Transverse colon (tissue), 4 donors: ENCODE data around the gene SLC16A6. TPM values are rescaled to one million over a fixed set of nuclear protein-coding genes. Genes with fewer than 3 reads are reported as not detected.
"Not testable (repeated sequence)": the region's sequence is repeated elsewhere in the genome, so short reads cannot be mapped to it uniquely, and the experiment has no call there.

ENCODE experiments used
- DNase-seq: peaks from one replicate; pipeline ENCODE4 v3.0.0-alpha.2; 2019
- H3K27ac ChIP-seq, 4 donors: fragments of 200-600 bp; sonication (generic); 2 replicates each; pipeline ENCODE4 v1.5.1; 2016 to 2018; ENCODE audit warnings: inconsistent platforms in 4 of 4
- H3K27me3 ChIP-seq: fragments of 200-600 bp; sonication (generic); 2 replicates; pipeline ENCODE4 v1.5.1; 2017; ENCODE audit warnings: inconsistent platforms
- H3K36me3 ChIP-seq, 4 donors: fragments of 200-600 bp; sonication (generic); 2 replicates each; pipeline ENCODE4 v1.5.1; 2017 to 2019; ENCODE audit warnings: inconsistent platforms in 4 of 4
- H3K4me1 ChIP-seq, 4 donors: fragments of 200-600 bp; sonication (generic); 2 replicates each; pipeline ENCODE4 v1.5.1; 2017 to 2020; ENCODE audit warnings: inconsistent platforms in 4 of 4
- H3K4me3 ChIP-seq, 4 donors: fragments of 200-600 bp; sonication (generic); 1 replicate in 1 of 4; 2 replicates in 3 of 4; pipeline versions ENCODE4 v1.5.1 to v1.6.1; 2017 to 2019; ENCODE audit warnings: inconsistent platforms in 4 of 4
- H3K9me3 ChIP-seq, 2 donors: fragments of 200-600 bp; sonication (generic); 2 replicates each; pipeline ENCODE4 v1.5.1; 2017 to 2019; ENCODE audit warnings: inconsistent platforms in 2 of 2
- CTCF ChIP-seq, 5 experiments: fragments of 200-600 bp in 3 of 5; fragments of 450-650 bp in 2 of 5; sonication (generic) in 3 of 5; IDR thresholded peaks; 1 replicate in 2 of 5; 2 replicates in 3 of 5; pipeline ENCODE4 v1.5.1; 2016 to 2017; ENCODE audit warnings: antibody characterized with exemption in 5 of 5, inconsistent platforms in 3 of 5, mild to moderate bottlenecking in 2 of 5, moderate library complexity in 1 of 5
- EP300 ChIP-seq: sonication (generic); formaldehyde crosslinking; IDR thresholded peaks from one replicate; pipeline ENCODE4 v1.6.1; 2017; ENCODE audit warnings: antibody characterized with exemption, low read depth
- POLR2A ChIP-seq: fragments of 450-650 bp; IDR thresholded peaks from one replicate; pipeline ENCODE4 v1.6.1; 2016; ENCODE audit warnings: antibody characterized with exemption, mild to moderate bottlenecking, moderate library complexity
- POLR2AphosphoS5 ChIP-seq, 3 donors: sonication (generic); formaldehyde crosslinking; IDR thresholded peaks; one replicate each; pipeline ENCODE4 v1.6.1; 2016; ENCODE audit warnings: antibody characterized with exemption in 3 of 3
- WGBS, 2 donors: methylation state at CpG; one replicate each; pipeline ENCODE4 v1.1.5; 2018; ENCODE audit warnings: low coverage in 1 of 2; 5-methylcytosine and 5-hydroxymethylcytosine counted together
- in situ Hi-C, 4 donors: fragments of 200-750 bp; cut with MboI; loops; one replicate each; pipeline versions ENCODE4 v1.15.0 to v1.15.1; 2017; ENCODE audit warnings: low sequenced_read_pairs in 3 of 4, low pct_ligation_motif_present in 1 of 4, low pct_unique_long_range_greater_than_20kb in 1 of 4
- intact Hi-C: fragments of 100-400 bp; cut with DNase I; formaldehyde crosslinking; loops from one replicate; pipeline ENCODE4 v1.15.1; 2023; ENCODE audit warnings: low total_unique reads
- total RNA-seq, 4 donors: library from RNA; depleted of rRNA; stranded (reverse); fragments of >200 nt; gene quantifications; one replicate each; pipeline ENCODE4 v1.1.0, GENCODE V29; 2016

SLC16A6 gene
- total RNA-seq, 4 donors from 2014 or later = 0.14 to 0.48 TPM; not detected in 2

- intact Hi-C loops = no loop called here
- 86% methylated on average over 4 of the region's 4 CpGs; no CpG with 5 or more reads in 1 of the 2 donors for WGBS, 2 donors
- no peak for DNase-seq
- in situ Hi-C loops = loop anchor here in 2 of 4 donors (10.0 to 25.0 kb wide), 2 partner anchors 200 to 507 kb away; partner anchors contain the start of gene WIPI1 (in 1 of the 2)
- Histone ChIP-seq H3K36me3 (peaks cover 0 to 6% (median 3%) of the 10 kb centered on the region in 4 donors), H3K4me3 (no peak overlapping the region), H3K27ac (peak overlapping the region in 1 of 4 donors; percentile 10), H3K27me3 (no peaks in the 10 kb centered on the region), H3K4me1 (peaks cover 0 to 16% (median 3%) of the 10 kb centered on the region in 4 donors), H3K9me3 (no peaks in the 10 kb centered on the region)
- TF ChIP-seq CTCF (IDR thresholded peaks at IDR 0.05) = no peak
Observed at GRCh38 chr17:68255151-68255550, 35.8 kb downstream of the SLC16A6 start.

- H3K9me3 ChIP-seq, H3K4me3 ChIP-seq, DNase-seq, intact Hi-C loops, H3K36me3 ChIP-seq, H3K27me3 ChIP-seq: not testable (repeated sequence)
- peak overlapping the region in 2 of 4 donors; percentile 23 to 35 for H3K27ac ChIP-seq
- in situ Hi-C loops = loop anchor here in 2 of 4 donors (10.0 to 25.0 kb wide), 2 partner anchors 201 to 509 kb away; partner anchors contain the start of gene WIPI1 (in 1 of the 2)
- peaks cover 0 to 25% (median 7%) of the 10 kb centered on the region in 4 donors for H3K4me1 ChIP-seq
- WGBS, 2 donors = 59 to 80% methylated on average over 4 to 7 of the region's 7 CpGs
Observed at GRCh38 chr17:68253426-68253825, 37.5 kb downstream of the SLC16A6 start.

- WGBS, 2 donors = 0 to 51% methylated on average over 1 to 7 of the region's 7 CpGs
- peak overlapping the region; percentile 93 to 99 (median 96) for H3K27ac ChIP-seq
- intact Hi-C loops = no loop called here
- in situ Hi-C loops = no loop called here
- H3K36me3 ChIP-seq = peaks cover 0 to 5% (median 0%) of the 10 kb centered on the region in 4 donors
- H3K4me1 ChIP-seq = peaks cover 0 to 27% (median 10%) of the 10 kb centered on the region in 4 donors
- no peaks in the 10 kb centered on the region for H3K9me3 ChIP-seq
- no peak for DNase-seq
- no peak for TF ChIP-seq POLR2AphosphoS5 (IDR thresholded peaks at IDR 0.05)
- no peak for TF ChIP-seq CTCF (IDR thresholded peaks at IDR 0.05)
- no peak for TF ChIP-seq EP300
- no peak for TF ChIP-seq POLR2A
- H3K4me3 ChIP-seq = no peak overlapping the region
- no peaks in the 10 kb centered on the region for H3K27me3 ChIP-seq
Observed at GRCh38 chr17:68249354-68249765, 41.6 kb downstream of the SLC16A6 start.

GRCh38 chr17:68248891-68249290 is 42.0 kb downstream of the SLC16A6 start:
- TF ChIP-seq CTCF (IDR thresholded peaks at IDR 0.05) (no peak), EP300 (no peak), POLR2AphosphoS5 (IDR thresholded peaks at IDR 0.05) (no peak), POLR2A (no peak)

More at GRCh38 chr17:68248891-68249290, 42.0 kb downstream of the SLC16A6 start:
- intact Hi-C loops (no loop called here), in situ Hi-C loops (no loop called here)
- Histone ChIP-seq H3K27me3 (no peaks in the 10 kb centered on the region), H3K27ac (peak overlapping the region; percentile 93 to 99 (median 96)), H3K9me3 (no peaks in the 10 kb centered on the region), H3K4me3 (no peak overlapping the region), H3K36me3 (peaks cover 0 to 5% (median 0%) of the 10 kb centered on the region in 4 donors), H3K4me1 (peaks cover 0 to 27% (median 10%) of the 10 kb centered on the region in 4 donors)
- 65 to 75% methylated on average over 5 of the region's 5 CpGs for WGBS, 2 donors
- no peak for DNase-seq
